GM19324 (cell line): ENCODE results near the gene DHRS9.

ENCODE experiments used
- ATAC-seq: cut with Tn5 transposase; IDR thresholded peaks from one replicate; pipeline ENCODE4 v1.9.1; 2021; ENCODE audit warnings: mild to moderate bottlenecking, moderate library complexity; ENCODE audit not compliant: unreplicated experiment, low FRiP score

DHRS9 gene

GRCh38 chr2:169065422-169065821 lies 3.9 kb upstream of the DHRS9 start:
- ATAC-seq: no peak

DNA sequence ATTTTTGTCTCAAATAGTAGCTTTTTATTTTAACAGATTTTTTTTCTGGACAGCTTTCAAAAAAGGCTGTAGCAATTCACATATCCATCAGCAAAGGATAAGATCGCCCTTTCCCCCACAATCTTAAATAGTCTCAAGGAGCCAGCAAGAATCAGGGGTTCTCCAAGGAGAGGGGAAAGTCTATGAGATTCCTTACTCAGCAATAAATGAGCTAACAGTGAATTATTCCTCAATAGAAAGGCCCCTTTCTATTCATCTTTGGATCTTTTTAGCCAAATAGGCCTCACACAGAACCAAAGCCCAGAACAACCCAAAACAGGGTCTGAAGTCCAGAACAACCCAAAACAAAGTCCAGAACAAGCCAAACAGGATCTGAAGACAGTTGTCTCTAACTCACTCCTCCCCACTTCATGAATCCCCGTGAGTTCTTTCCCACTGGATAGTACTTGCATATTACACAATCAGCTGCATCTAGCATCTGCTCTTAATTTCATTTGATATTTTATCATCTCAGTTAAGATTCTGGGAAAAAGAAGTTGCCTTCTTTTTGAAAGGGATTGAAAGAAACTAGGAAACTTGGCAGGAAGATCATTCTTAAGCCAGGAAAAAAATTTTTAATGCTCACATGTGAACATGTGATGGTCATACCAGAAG lies 3.4 kb upstream of the DHRS9 start:
- ATAC-seq: no peak

DNA sequence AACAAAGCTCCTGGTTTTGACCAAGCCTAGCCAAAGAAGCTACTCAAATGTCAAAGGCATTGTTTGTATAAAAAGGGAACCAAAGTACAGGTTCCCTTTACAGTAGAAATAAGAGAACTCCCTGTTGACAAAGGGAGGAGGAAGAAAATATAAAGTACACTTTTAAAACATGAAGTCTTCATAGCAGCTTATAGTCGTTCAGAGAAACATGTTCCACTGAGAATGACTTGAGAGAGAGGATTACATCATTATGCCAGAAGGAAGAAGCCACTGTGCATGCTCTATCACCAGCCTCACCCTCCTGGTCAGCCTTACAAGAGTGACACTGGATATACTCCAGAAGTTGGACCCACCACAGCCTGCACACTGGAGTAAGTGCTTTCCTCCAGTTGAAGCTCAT lies 2.5 kb upstream of the DHRS9 start:
- no peak for ATAC-seq

DNA sequence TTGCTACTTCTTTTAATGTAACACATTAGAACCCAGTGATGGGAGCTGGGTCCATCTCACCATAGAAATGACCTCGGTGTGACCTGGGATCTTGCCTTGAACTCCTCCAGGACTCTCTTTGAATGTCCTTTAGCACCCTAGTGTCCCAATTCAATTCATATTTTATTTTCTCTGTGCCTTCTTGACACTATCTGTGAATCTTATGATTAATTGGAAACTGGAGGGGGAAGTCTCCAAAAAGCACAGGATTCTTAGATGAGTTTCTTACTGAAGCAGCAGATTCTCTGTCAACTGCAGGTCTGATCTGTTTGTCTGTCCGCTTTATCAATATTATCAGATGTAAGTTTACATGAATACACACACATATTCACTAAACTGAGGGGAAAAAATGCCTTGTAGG lies 470 bp downstream of the DHRS9 start:
- ATAC-seq: no peak

DNA sequence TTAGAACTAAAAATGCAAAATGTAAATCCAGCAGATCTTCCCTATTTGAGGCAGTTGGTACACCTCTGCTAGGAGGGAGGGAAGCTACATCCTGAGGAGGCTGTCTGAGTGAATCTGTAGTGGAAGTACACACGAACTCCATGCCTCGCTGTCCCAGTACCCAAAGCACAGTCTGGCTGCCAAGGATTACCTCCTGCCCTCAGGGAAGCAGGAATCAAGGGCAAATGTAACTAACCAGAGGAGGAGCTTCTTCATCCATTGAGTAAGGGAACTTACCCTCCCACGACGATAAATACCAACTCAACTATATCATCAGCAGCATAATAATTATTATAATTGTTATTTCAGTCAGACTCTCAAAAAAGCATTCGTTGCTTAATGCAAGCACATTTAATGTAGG lies 2.1 kb downstream of the DHRS9 start:
- no peak for ATAC-seq

DNA sequence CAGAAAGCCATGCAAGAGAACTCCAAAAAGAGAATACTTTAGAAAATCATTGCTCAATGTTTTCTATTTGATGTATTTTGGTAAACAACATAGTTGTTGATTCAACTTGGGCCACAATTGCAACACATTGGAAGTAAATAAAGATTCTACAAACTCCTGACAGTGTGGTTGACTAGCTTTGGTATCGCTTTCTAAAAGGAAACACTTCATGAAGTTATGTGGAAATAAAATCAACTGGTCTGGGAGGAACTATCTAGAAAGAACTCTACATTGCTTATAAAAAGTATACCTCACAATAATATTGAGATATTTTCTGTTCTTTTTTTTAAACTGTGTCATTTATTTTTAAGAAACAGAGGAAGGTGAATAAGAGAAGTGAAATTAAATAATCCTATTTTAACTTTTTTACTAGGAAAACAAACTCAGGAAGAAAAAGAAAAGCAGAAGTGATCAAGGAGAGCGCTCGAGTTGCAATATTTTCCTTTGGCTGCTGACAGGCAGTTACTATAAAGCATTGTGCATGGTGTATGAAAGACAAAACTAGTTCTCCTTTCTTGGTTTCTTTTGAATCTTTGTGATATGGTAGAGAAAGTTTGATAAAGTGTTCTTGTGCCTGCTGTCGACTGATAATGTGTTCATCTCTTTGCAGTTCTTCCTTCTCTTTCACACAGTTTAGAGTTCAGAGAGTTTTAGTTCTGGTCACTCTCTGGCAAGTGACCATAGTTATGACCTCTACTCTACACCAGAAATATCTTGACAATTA lies 3.0 kb downstream of the DHRS9 start:
- ATAC-seq: no peak

DNA sequence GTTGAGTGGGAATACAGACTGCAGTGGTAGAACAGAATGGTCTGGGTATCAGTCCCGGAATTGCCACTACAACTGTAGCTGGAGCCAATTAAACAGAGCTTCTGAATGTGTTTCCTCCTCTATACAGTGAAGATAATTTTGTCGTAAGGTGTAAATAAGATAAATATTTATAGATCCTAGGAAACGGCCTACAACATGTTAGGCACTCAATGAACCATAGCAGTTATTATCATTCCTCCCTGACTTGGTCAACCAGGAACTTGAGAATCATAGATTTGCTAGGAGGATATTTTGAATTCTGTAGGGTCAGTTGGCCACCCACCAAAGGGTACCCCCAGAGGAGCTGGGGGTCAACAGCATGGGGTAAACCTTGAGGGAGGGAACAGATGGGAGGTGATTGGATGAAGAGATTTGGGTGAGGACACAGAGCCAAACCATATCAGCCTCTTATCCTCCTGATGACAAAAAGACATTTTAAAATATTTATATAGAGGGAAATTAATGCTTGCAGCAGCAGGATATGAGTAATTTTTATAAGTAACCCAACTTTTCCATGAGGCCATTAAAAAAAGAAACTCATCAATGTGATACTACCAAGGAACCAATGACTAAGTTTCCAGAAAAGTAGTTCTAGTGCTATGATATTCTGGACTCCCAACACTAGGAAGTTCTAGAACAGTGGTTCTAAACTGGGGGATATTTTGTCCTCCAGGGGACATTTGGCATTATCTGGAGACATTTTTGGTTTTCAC lies 4.0 kb downstream of the DHRS9 start:
- ATAC-seq: no peak

GRCh38 chr2:169073963-169074751 lies 4.8 kb downstream of the DHRS9 start:
- peak; percentile 48 for ATAC-seq

DNA sequence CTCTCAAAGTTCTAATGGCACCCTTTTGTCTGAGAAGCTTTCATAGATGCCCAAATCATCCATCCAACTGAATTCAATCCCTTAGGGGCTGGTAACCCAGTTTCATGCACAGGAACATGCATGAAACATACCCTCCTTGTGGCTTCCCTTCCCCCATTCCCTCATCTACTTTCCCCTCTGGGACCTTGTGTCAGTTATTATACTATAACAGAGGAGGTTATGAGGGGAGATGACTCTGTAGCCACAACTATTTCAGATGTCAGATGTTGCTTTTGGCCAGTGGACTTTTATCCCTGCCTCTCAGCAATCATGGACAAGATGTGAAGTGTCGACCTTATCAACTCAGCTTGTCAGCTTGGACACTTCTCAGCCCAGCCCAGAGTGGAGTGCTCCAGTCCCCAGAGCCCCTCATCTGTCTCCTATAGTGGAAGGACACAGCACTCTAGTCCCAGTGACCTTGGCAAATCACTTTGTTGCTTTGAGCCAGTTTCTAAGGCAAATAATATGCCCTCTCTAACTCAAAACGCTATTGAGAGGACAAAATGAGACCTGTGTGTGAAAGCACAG lies 8.4 kb downstream of the DHRS9 start:
- ATAC-seq: no peak

GRCh38 chr2:169080250-169081069 lies 11.1 kb downstream of the DHRS9 start:
- ATAC-seq: peak; percentile 94

GRCh38 chr2:169081551-169081950 lies 12.2 kb downstream of the DHRS9 start:
- no peak for ATAC-seq

GRCh38 chr2:169082995-169083394 lies 13.6 kb downstream of the DHRS9 start:
- ATAC-seq: peak; percentile 45

DNA sequence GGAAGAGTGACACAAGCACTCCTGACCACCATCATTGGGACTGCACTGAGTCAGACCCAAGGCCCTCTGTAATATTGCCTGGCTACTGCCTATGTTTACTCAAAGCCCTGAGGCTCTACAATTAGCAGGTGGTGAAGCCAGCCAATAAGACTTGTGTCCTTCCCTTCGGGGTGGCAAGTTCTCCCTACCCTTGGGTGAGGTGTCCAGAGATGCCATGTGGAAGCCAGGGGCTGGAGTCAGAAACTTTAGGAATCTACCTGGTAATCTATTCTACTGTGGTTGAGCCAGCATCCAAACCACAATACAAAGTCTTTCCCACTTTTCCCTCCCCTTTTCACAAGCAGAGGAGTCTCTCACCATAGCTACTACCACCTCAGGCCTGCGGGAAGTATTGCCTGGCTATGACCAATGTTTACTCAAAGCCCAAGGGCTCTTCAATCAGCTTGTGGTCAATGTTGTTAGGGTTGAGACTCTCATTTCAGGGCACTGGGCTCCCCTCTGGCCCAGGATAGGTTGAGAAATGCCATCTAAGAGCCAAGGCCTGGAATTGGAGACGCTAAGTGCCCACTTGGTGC lies 17.6 kb downstream of the DHRS9 start:
- ATAC-seq: no peak

DNA sequence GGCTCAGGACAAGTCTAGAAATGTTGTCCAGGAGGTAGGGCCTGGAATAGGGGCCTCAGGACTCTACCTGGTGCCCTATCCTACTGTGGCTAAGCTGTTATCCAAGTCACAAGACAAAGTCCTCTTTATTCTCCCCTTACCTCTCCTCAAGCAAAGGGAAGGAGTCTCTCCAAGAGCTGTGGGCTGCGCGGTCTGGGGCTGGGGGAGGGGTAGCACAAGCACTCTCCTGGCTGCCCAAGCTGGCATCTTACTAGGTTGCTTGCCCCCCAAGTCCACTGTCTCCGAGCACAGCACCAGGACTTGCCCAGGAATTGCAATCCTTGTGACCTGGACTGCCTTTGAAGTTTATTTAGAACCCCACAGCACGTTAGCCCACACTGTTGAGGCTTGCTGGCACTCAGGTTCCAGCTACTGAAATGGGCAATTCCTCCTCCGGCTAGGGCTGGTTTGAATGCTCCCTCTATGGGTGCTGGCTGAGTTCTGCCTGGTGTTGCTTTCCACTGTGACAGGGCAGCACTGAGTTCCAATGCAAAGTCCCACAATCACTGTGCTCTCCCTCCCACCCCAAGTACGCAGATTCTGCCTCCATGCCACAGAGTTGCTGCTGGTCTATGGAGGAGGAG lies 18.5 kb downstream of the DHRS9 start:
- no peak for ATAC-seq

- ATAC-seq: no peak
Measured at GRCh38 chr2:169089182-169089581, 19.8 kb downstream of the DHRS9 start.

GRCh38 chr2:169090133-169090820 lies 20.9 kb downstream of the DHRS9 start:
- no peak for ATAC-seq

DNA sequence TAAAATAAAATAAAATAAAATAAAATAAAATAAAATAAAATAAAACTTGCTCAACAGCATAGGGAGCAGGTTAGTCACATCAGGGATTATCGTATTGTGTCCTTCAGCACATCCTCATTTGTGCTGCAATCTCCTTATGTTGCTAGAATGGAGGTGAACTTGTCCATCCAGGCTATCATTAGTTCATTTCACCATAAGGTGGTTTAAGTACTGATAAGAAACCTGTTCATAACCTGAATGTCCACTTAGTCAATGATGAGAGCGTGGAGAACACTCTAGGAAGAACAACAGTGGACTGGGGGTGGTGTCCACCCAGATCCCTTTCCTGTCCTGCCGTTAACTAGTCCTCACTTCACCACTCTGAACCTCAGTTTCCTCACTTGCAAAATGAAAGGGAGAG lies 21.9 kb downstream of the DHRS9 start:
- ATAC-seq: no peak
